OCI-LY3 (cell line): ENCODE data around the gene ANKRD34A.

Experiments used
- H2AFZ ChIP-seq: fragments of 200-600, 300-600 bp; shearing (Covaris generic); 2 replicates; pipeline ENCODE4 v1.6.0; 2014; ENCODE audit warnings: antibody characterized with exemption, low read depth, low read length
- H3K27ac ChIP-seq: fragments of 200-600, 300-600 bp; sonication (generic); 2 replicates; pipeline ENCODE4 v1.5.1; 2014; ENCODE audit warnings: mild to moderate bottlenecking, low read length, moderate library complexity, mixed read lengths
- H3K27me3 ChIP-seq: fragments of 200-600, 300-600 bp; sonication (generic); 2 replicates; pipeline ENCODE4 v1.6.1; 2014; ENCODE audit warnings: low read depth, low read length, mixed read lengths
- H3K36me3 ChIP-seq: fragments of 200-600, 300-600 bp; sonication (generic); replicated peaks from 2 replicates; pipeline ENCODE3; 2014; ENCODE audit warnings: low read depth, low read length, mixed read lengths
- H3K4me1 ChIP-seq: fragments of 300-600, 200-600 bp; sonication (generic); 2 replicates; pipeline ENCODE4 v1.6.1; 2014; ENCODE audit warnings: low read length, mixed read lengths
- H3K4me2 ChIP-seq: fragments of 200-600, 300-600 bp; sonication (generic); 2 replicates; pipeline ENCODE4 v1.6.1; 2014; ENCODE audit warnings: low read length, mixed read lengths
- H3K4me3 ChIP-seq: fragments of 300-600, 200-600 bp; sonication (generic); 2 replicates; pipeline ENCODE4 v1.5.1; 2014; ENCODE audit warnings: antibody characterized with exemption, mild to moderate bottlenecking, low read length, moderate library complexity
- H3K79me2 ChIP-seq: fragments of 300-600, 200-600 bp; shearing (Covaris generic); 2 replicates; pipeline ENCODE4 v1.6.1; 2014; ENCODE audit warnings: mild to moderate bottlenecking, low read length, mixed read lengths
- H3K9ac ChIP-seq: fragments of 300-600, 200-600 bp; shearing (Covaris generic); 2 replicates; pipeline ENCODE4 v1.6.0; 2014; ENCODE audit warnings: mild to moderate bottlenecking, low read length, moderate library complexity
- H3K9me3 ChIP-seq: fragments of 200-600, 300-600 bp; shearing (Covaris generic); 2 replicates; pipeline ENCODE4 v1.6.1; 2014; ENCODE audit warnings: low read length, mixed read lengths; ENCODE audit not compliant: insufficient read depth
- H4K20me1 ChIP-seq: fragments of 200-600, 300-600 bp; sonication (generic); 2 replicates; pipeline ENCODE4 v1.6.1; 2016; ENCODE audit warnings: low read length, mixed read lengths; ENCODE audit not compliant: insufficient read depth
- EZH2phosphoT487 ChIP-seq: fragments of 200-600 bp; shearing (Covaris generic); IDR thresholded peaks from 2 replicates; pipeline ENCODE4 v1.6.1; 2018; ENCODE audit warnings: antibody characterized with exemption, mixed run types, low read depth
- TF ChIP-seq, protein P1 (sequence below): fragments of 200-600, 300-600 bp; sonication (generic); IDR thresholded peaks from 2 replicates; pipeline ENCODE4 v1.5.1; 2014; ENCODE audit warnings: antibody characterized with exemption, low read length, low read depth

Gene ANKRD34A

DNA sequence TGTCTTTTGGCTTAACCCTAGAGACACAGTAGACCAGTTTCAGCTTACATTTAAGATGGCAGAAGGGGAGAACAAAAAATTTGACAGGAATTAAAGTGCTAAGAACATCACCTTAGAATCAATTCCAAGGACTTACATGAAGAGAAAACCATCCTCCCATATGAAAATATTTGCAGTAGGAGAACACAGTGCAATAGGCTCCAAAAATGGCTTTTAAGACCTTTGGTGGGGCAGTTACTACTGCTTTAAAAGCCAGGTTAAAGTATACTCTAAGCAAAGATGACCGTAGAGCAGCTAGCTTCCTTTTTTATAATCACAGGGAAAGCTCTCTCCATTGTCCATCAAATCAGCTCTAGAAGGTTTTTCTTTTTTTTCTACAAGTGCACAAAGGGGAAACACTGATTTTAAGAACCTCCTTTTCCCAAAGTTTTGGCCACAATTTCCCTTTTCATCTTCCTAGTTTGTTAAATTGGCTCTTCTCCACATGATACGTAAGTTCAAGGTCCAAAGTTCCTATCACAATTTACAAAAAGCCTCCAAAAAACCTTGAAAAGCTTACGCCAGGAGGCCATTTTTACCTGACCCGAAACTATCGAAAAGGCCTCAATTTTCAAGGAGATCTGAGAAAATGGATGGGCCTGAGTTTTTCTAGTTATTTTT lies 28.7 kb upstream of the ANKRD34A start:
- no peak overlapping the region for H3K9ac ChIP-seq
- TF ChIP-seq, protein P1, sequence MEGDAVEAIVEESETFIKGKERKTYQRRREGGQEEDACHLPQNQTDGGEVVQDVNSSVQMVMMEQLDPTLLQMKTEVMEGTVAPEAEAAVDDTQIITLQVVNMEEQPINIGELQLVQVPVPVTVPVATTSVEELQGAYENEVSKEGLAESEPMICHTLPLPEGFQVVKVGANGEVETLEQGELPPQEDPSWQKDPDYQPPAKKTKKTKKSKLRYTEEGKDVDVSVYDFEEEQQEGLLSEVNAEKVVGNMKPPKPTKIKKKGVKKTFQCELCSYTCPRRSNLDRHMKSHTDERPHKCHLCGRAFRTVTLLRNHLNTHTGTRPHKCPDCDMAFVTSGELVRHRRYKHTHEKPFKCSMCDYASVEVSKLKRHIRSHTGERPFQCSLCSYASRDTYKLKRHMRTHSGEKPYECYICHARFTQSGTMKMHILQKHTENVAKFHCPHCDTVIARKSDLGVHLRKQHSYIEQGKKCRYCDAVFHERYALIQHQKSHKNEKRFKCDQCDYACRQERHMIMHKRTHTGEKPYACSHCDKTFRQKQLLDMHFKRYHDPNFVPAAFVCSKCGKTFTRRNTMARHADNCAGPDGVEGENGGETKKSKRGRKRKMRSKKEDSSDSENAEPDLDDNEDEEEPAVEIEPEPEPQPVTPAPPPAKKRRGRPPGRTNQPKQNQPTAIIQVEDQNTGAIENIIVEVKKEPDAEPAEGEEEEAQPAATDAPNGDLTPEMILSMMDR = no peak
- TF ChIP-seq EZH2phosphoT487 = no peak
- H3K4me3 ChIP-seq = no peak overlapping the region
- H3K27me3 ChIP-seq = no peaks in the 10 kb centered on the region
- no peak overlapping the region for H3K27ac ChIP-seq
- peaks cover 41% of the 10 kb centered on the region for H4K20me1 ChIP-seq
- no peaks in the 10 kb centered on the region for H3K9me3 ChIP-seq
- no peak overlapping the region for H3K4me2 ChIP-seq
- no peak overlapping the region for H2AFZ ChIP-seq
- H3K4me1 ChIP-seq = peaks cover 29% of the 10 kb centered on the region
- peaks cover 21% of the 10 kb centered on the region for H3K79me2 ChIP-seq
- peaks cover 46% of the 10 kb centered on the region for H3K36me3 ChIP-seq

DNA sequence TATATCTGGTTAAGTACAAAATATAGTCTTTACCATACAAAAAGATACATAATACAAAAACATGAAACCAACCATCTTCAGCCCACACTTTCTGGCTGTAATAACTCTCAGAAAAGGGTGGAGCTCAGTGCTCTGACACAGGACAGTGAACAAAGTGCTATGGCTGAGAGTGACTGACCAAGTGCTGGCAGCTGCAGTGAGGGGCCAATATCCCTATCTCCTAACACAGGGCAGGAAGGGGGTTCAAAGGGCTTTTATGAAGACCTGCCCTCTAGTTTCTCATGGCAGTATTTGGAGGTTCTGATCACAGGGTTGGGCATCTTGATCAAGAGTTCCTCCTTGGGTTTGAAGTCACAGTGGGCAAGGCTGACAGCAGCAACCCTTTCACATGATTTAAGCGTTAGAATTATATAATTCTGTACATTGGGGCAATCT lies 28.1 kb upstream of the ANKRD34A start:
- Histone ChIP-seq H3K36me3 (peaks cover 46% of the 10 kb centered on the region), H3K4me1 (peaks cover 27% of the 10 kb centered on the region), H3K9ac (no peak overlapping the region), H4K20me1 (peaks cover 41% of the 10 kb centered on the region), H3K27me3 (no peaks in the 10 kb centered on the region), H2AFZ (no peak overlapping the region), H3K79me2 (peaks cover 21% of the 10 kb centered on the region), H3K27ac (no peak overlapping the region), H3K4me3 (no peak overlapping the region), H3K9me3 (no peaks in the 10 kb centered on the region), H3K4me2 (no peak overlapping the region)
- TF ChIP-seq, protein P1 = no peak
- no peak for TF ChIP-seq EZH2phosphoT487

DNA sequence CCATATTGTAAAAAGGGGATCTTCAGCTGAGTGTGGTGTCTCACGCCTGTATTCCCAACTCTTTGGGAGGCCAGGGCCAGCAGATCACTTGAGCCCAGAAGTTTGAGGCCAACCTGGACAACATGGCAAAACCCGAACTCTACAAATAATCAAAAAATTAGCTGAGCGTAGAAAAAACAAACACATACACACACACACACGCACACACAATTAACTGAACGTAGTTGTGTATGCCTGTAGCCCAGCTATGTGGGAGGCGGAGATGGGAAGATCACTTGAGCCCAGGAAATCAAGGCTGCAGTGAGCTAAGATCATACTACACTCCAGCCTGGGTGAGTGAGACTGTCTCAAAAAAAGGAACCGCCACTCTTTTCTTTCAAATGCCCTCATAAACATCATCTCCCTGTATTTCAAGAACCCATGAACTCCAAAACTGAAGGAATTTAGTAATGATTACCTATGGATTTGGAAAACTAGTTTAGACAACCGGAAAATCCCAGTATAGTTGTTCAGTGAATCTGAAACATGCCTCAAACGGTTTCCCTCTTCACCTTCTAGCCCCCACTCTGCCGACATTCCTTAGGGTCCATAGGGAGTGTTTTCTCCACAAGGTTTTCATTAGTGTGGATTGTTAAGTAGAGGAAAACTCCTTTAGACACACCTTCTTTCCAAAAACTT lies 27.5 kb upstream of the ANKRD34A start:
- no peak overlapping the region for H3K4me3 ChIP-seq
- H3K27me3 ChIP-seq = no peaks in the 10 kb centered on the region
- H3K79me2 ChIP-seq = peaks cover 21% of the 10 kb centered on the region
- peaks cover 22% of the 10 kb centered on the region for H3K4me1 ChIP-seq
- H3K27ac ChIP-seq = peak overlapping the region; percentile 2; the same call in 1 of the 2 replicates
- no peak for TF ChIP-seq EZH2phosphoT487
- TF ChIP-seq, protein P1 = no peak
- no peak overlapping the region for H2AFZ ChIP-seq
- no peak overlapping the region for H3K9ac ChIP-seq
- peaks cover 46% of the 10 kb centered on the region for H3K36me3 ChIP-seq
- H3K9me3 ChIP-seq = no peaks in the 10 kb centered on the region
- H3K4me2 ChIP-seq = no peak overlapping the region
- peaks cover 41% of the 10 kb centered on the region for H4K20me1 ChIP-seq

DNA sequence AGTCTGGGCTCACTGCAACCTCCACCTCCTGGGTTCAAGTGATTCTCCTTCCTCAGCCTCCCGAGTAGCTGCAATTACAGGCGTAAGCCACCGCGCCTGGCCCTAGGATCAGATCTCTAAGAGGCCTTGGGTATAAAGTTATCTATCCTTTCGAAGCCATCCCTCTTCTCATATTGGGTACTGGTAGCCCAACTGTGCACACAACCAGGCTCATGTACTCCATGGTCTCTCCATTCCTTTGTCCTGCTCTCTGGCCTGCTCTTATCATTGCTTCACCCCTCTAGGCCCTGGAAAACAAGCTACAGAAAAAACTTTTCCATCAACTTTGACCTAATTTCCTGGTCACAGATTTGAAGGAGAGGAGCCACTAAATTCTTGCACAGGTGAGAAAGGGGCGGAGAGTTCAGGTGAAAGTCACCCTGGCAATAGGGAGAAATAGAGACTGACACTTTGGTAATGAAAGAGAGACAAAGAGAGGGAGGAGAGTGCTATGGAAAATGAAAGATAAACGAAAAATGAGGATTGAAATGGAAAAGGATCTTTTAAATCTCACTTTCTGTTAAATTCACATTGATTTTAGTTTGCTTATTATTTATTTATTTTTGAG lies 26.0 kb upstream of the ANKRD34A start:
- Histone ChIP-seq H3K4me1 (peaks cover 29% of the 10 kb centered on the region), H3K27me3 (no peaks in the 10 kb centered on the region), H4K20me1 (peaks cover 37% of the 10 kb centered on the region), H3K79me2 (peaks cover 12% of the 10 kb centered on the region), H3K36me3 (peaks cover 38% of the 10 kb centered on the region), H3K9ac (no peak overlapping the region), H2AFZ (no peak overlapping the region), H3K27ac (no peak overlapping the region), H3K9me3 (no peaks in the 10 kb centered on the region), H3K4me3 (no peak overlapping the region), H3K4me2 (no peak overlapping the region)
- TF ChIP-seq, protein P1 = no peak
- no peak for TF ChIP-seq EZH2phosphoT487
